Limb (tissue), 2 donors: ENCODE data around the gene TECPR2.

Experiments used
- DNase-seq, 2 donors: peaks; one replicate each; pipeline ENCODE4 v3.0.0-alpha.2; 2016; ENCODE audit errors: extremely low spot score in 2 of 2

TECPR2 gene

DNA sequence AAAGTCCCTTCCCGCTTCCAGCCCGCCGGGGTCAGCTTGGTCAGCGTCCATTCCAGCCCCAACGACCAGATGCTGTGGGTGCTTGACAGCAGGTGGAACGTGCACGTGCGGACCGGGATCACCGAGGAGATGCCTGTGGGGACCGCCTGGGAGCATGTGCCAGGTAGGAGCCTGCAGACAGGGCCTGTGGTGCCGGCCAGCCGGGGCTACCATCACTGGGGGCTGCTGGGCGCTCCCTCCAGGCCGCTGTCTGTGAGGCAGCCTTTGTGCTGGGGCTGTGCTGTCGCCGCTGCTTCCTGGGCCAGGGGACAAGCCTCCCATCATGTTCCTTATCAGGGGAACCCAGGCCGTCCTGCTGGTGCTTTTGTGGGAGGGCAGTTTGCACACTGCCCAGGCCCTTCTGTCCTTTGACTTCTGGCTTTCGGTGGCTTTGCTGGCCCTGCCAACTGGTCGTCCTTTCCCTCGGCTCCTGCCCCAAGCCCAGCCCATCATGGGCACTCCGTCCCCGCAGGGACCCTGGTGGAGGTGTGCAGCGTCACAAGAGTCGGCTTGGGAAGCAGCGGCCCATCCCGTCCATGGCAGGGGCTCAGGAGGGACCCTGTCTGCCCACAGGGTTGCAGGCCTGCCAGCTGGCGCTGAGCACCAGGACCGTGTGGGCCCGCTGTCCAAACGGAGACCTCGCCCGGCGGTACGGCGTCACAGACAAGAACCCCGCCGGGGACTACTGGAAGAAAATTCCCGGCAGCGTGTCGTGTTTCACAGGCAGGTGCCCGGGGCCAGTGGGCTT lies 134.4 kb downstream of the TECPR2 start:
- DNase-seq = no peak

DNA sequence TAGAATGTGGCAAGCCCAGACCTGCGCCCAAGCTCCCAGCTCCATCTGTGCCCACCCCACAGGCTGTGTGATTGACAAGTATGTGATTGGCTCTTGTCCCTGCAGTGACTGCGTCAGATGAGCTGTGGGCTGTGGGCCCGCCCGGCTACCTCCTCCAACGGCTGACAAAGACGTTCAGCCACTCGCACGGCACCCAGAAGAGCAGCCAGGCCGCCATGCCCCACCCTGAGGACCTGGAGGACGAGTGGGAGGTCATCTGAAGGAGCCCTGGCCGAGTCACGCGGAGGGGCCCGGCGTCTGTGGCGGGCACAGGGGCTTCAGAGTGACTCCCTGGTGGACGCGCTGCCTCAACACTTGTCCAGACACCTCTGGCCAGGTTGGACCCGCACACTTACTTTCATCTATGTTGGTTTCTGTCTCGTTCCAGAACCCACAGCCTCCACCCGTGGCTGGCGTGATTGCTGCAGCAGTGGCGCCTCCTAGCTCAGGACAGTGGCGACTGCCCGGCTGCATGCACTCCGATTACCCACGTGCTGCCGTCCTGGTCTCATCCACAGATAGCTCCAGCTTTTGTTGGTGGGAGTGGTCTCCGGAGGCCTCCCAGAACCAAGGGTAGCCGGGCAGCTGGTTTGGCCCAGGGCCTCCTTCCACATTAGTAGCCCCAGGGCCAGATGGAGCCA lies 135.4 kb downstream of the TECPR2 start:
- DNase-seq = no peak

DNA sequence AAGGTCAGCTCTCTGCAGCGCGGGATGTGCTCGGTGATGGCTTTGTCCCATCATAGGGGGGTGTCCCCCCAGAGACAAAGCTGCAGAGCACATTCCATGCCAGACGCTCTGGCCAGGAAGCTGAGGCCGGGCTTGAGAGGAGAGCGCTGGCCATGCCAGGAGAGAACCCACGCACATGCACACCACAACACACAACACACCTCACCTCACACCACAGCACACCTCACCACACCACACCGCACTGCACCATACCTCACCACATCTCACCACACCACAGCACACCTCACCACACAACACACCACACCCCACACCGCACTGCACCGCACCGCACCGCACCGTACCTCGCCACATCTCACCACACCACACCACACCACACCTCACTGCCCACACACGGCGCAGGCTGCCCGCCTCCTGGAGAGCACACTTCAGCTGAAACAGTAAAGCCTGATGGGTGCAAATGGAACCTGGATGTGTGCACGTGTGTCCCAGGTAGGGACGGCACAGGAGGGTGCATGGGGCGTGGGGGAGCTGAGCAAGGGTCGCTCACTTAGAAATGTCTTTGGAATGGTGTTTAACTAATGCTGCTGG lies 136.0 kb downstream of the TECPR2 start:
- no peak for DNase-seq

DNA sequence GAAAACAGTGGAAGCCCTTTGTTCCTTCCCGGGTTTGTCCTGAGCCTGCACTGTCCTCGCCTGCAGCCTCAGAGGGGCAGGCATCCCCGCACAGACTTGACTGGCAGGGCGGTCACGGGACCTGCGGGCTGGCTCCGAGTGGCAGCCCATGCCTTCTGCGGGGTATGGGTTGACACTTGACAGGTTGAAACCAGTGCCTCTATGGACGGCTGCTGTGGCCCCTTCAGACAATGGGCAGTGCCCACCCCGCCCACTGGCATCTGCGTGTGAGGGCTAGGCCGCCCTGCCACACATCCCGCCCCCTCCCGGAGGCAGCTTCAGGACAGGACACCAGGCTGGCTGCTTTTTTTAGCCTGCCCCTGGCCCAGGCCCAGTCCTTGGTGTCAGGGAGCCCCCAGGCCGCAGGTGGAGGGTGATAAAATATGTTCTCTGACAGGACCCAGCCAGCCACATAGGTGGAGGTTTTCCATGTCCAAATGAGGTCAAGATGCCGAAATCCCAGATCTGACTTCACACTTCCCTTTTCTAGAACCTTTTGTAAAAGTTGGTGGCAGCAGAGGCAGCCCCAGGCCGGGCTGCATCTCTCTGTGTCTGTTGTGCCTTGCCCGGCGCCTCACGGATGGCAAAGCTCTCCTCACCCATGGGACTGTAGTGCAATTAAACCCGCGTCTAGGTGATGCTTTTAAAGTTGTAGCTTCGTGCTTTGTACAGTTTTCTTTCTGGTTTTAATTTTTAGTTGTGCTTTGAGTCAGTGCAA lies 136.8 kb downstream of the TECPR2 start:
- DNase-seq = no peak

DNA sequence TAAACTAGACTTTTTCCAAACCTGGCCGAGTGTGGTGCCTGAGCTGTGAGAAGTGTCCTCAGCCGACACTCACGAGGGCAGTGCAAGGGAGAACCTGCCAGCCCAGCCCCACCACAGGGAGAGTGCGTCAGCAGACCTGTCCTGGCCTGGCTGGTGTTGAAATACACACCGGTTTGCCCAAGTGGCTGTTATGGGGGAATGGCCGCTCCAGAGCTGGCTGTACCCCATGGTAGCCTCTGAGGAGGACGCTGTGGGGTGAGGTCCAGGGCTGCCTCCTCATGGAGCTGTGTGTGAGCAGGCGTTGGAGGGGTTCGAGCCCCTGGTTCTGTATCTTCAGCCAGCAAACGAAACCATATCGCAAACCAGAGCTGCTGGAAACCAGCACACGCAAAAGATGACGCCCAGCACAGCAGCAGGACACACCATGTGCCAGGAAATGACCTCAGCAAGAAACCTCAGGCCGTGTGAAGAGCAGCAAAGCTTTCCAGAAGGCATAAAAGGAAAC lies 137.5 kb downstream of the TECPR2 start:
- DNase-seq = peak in 1 of 2 donors; percentile 62

- DNase-seq = no peak
Measured at GRCh38 chr14:102500713-102501112, 138.0 kb downstream of the TECPR2 start.

DNA sequence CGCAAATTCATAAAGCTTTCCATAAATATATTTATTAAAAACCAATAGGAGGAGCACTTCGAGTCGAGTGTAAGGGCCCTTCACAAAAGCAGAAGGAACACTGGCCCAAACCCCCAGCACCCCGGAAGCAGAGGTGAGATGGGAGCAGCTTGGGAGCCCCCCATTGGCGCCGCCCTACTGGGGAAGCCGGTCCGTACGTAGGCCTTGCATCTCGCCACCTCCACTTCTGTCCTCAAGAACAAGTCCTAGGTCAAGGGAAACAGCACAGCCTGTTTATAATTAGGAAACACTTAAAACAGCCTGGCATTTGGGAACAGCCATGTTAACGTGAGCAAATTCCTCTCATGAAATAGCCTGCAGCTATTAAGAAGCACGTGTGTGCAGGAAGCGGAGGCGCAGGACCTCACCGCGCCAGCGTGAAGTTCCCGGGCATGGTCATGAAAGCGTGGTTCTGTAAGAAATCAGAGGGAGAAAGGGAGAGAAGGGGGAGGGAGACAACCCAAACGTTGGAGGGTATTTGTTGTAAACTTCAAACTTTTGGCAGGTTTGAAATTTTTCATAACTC lies 139.1 kb downstream of the TECPR2 start:
- DNase-seq = no peak

GRCh38 chr14:102502571-102502970 lies 139.8 kb downstream of the TECPR2 start:
- DNase-seq = no peak

- no peak for DNase-seq
Measured at GRCh38 chr14:102503641-102504327, 141.0 kb downstream of the TECPR2 start.

- no peak for DNase-seq
Measured at GRCh38 chr14:102504328-102504999, 141.7 kb downstream of the TECPR2 start.

GRCh38 chr14:102505000-102505619 lies 142.4 kb downstream of the TECPR2 start:
- no peak for DNase-seq

GRCh38 chr14:102505775-102506625 lies 143.3 kb downstream of the TECPR2 start:
- DNase-seq = no peak

- no peak for DNase-seq
Measured at GRCh38 chr14:102506626-102506925, 143.8 kb downstream of the TECPR2 start.

DNA sequence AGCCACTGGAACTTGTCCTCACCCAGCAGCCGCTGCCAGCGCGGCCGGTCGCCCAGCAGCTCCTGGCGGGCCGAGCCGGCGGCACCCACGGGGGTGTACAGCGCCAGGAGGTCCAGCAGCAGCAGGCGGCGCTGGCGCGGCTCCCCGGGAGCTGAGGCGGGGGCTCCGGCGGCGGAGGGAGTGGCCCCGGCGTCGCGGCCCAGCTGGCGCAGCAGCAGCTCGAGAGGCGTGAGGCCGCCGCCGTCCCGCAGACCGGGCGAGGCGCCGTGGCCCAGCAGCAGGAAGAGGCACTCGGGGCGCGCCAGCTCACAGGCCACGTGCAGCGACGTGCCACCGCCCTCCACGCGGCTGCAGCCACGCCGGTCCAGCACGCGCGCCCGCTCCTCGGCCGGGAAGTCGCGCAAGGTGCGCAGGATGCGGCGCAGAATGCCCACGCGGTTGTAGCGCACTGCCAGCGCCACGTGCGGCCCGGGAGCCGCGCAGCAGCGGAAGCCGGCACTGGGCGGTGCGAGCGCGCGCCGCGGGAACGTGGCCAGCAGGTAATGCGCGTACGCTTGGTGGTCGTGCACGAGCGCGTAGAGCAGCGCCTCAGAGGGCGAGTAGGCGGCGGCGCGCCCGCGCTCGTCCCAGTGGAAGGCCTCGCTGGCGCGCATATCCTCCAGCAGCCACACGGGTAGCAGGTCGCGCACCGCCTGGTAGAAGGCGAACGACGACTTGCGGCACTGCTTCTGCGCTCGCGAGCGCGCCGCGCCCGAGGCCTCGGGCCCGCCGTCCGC lies 144.5 kb downstream of the TECPR2 start:
- DNase-seq = peak in 1 of 2 donors; percentile 68

DNA sequence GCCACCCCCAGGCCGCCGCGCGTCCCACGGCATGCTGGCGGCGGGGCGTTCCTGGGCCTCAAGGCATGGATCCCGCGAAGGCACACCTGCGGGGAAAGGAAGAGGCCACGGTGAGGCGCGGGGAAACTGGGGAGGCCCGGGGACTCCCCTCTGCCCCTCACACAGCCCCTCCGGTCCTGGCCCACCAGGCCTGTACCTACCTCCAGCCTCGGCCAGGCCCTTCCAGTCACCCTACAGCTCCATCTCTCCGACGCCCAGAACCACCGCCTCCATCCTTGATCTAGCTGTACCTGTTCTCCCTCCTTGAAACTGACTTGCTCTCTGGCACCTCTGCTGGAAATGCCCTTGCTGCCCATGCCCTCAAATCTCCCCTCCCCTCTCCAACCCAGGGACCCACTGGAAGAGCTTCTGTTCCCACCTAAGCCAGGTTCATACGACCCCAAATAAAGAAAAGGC lies 145.1 kb downstream of the TECPR2 start:
- no peak for DNase-seq

DNA sequence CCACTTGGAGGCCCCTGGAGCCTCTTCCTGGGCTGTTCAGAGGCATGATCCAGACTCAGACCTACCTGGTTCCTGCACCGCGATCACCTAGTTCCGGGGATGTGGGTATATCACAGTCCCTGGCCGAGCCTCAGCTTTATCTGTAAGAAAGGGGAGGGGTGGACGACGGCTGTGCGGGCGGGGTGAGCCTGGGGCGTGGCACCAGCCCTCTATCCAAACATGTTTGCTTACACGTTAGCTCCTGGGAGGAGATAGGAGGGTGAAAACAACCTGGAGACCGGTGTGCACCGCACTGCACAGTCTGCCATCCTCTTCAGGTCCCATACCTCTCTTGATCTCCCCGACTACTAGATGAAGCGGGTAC lies 145.7 kb downstream of the TECPR2 start:
- peak in 1 of 2 donors; percentile 44 for DNase-seq

GRCh38 chr14:102508774-102509745 lies 146.3 kb downstream of the TECPR2 start:
- DNase-seq = peak in 1 of 2 donors; percentile 69
